Mesothelial cell of epicardium (in vitro differentiated cells): Measurements from ENCODE around the gene AFF3. TPM values are rescaled to one million over a fixed set of nuclear protein-coding genes. Genes with fewer than 3 reads are reported as not detected.

ENCODE experiments used
- DNase-seq, 2 experiments: peaks; one replicate each; pipeline ENCODE4 v3.0.0; 2021; ENCODE audit warnings: low spot score in 2 of 2; ENCODE audit not compliant: unreplicated experiment in 2 of 2
- H3K27ac Mint-ChIP-seq: 2 replicates; pipeline ENCODE4 v1.8.0; 2021; ENCODE audit warnings: mixed read lengths
- H3K27me3 Mint-ChIP-seq: 2 replicates; pipeline ENCODE4 v1.8.0; 2021; ENCODE audit warnings: low read depth, mixed read lengths
- H3K36me3 Mint-ChIP-seq: 2 replicates; pipeline ENCODE4 v1.8.0; 2021; ENCODE audit warnings: mixed read lengths
- H3K4me1 Mint-ChIP-seq: 2 replicates; pipeline ENCODE4 v1.8.0; 2021; ENCODE audit warnings: mixed read lengths
- H3K4me3 Mint-ChIP-seq: 2 replicates; pipeline ENCODE4 v1.8.0; 2021; ENCODE audit warnings: mild to moderate bottlenecking, moderate library complexity, mixed read lengths
- H3K9me3 Mint-ChIP-seq: 2 replicates; pipeline ENCODE4 v1.8.0; 2021; ENCODE audit warnings: mixed read lengths
- CTCF ChIP-seq: fragments of 200-600 bp; sonication (generic); IDR thresholded peaks from one replicate; pipeline ENCODE4 v1.5.0; 2021; ENCODE audit warnings: antibody characterized with exemption; ENCODE audit not compliant: unreplicated experiment
- total RNA-seq: library from RNA; stranded (reverse); gene quantifications from 3 replicates; pipeline ENCODE4 v1.2.1, GENCODE V29; 2021

Gene AFF3
- total RNA-seq, 1 donor from 2014 or later = 14.4 TPM

DNA sequence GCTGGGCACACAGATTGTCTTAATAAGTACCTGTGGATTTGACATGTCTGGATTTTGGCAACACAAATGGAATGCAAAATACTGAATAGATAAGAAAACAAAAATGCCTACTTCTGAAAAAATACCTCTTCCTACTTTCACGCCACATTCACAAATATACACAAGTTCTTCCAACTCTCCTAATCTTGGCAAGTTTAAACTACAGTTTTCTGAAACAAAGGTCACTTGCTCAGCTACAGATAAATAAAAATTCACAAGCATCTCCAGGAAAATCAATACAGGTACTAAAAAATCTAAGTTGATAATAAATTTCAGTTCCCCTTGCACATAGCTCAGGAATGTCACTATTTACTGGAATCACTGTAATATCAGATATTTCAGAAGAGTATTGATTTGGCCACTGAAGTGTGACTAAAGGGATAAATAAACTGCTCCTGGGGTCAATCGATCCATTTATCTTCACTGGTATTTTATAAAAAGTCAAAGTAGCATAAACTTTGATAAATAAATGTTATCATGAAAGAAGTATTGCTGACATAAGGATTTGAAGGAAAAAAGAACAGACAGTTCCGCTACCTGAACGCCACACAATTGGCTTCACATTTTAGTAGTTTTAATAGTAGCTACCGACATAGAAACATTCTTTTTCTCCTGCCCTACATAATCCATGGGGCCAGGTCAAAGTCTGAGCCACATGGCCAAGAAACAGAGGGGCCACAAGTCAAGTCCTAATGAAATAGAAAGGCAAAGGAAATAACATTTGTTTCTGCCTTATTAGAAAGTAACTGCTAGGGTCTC, 243.1 kb downstream of the AFF3 start:
- Mint-ChIP-seq H3K4me1 (peaks cover 11% of the 10 kb centered on the region), H3K27me3 (peaks cover 10% of the 10 kb centered on the region), H3K36me3 (no peaks in the 10 kb centered on the region), H3K9me3 (no peaks in the 10 kb centered on the region), H3K4me3 (no peak overlapping the region), H3K27ac (no peak overlapping the region)
- no peak for TF ChIP-seq CTCF
- no peak for DNase-seq

DNA sequence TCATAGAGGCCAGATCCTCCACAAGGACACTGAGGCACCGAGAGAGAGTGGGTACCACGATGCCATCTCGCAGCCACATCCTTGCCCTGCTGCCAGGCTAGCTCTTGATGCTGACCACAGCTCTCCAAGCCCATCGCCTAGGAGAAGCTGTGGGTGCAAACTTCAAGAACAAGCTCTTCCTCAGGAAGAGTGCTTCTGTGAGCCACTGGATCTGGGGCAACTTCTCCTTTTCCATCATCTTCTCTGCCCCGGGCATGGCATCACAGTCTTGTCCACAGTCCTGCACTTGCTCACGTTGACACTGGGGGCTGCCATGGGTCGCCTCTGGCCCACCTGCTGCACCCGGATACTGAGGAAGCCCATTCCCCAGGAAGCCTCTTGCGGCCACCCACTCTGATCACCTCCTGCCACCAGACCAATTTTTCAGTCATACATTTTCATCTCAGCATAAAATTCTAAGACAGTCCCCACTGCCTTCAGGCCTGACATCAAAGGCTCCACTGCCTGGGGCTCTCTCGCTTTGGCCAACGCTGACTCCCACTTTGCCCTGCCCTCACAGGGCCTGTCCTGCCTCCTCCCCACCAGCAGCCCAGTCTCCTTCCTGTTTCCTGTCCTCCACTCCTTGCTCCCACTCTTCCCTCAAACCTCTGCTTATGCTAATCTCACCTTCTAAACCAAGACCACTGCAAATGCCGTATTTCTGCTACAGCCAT, 243.9 kb downstream of the AFF3 start:
- Mint-ChIP-seq H3K36me3 (no peaks in the 10 kb centered on the region), H3K9me3 (no peaks in the 10 kb centered on the region), H3K4me3 (no peak overlapping the region), H3K27me3 (peaks cover 9% of the 10 kb centered on the region), H3K27ac (no peak overlapping the region), H3K4me1 (peaks cover 11% of the 10 kb centered on the region)
- no peak for TF ChIP-seq CTCF
- DNase-seq = no peak

DNA sequence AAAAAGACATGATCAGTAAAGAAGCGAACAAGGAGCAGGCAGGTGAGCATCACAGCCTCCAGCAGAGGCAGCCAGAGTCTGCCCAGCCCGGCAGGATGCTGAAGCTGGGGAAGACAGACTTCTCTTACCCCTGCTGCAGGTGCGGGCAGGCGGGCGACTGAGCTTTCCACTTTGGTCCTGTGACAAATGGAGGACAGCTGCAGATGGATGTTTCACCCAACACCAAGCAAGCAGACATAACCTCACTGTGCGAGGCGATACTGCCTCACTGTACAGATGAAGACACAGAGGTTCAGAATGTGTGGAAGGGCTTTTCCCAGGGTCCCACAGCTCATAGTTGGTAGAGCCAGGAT, 251.0 kb downstream of the AFF3 start:
- H3K4me3 Mint-ChIP-seq = no peak overlapping the region
- peak overlapping the region; percentile 79 for H3K27ac Mint-ChIP-seq
- no peak for DNase-seq
- no peak for TF ChIP-seq CTCF
- peaks cover 29% of the 10 kb centered on the region for H3K4me1 Mint-ChIP-seq
- no peaks in the 10 kb centered on the region for H3K27me3 Mint-ChIP-seq
- H3K9me3 Mint-ChIP-seq = no peaks in the 10 kb centered on the region
- H3K36me3 Mint-ChIP-seq = no peaks in the 10 kb centered on the region

DNA sequence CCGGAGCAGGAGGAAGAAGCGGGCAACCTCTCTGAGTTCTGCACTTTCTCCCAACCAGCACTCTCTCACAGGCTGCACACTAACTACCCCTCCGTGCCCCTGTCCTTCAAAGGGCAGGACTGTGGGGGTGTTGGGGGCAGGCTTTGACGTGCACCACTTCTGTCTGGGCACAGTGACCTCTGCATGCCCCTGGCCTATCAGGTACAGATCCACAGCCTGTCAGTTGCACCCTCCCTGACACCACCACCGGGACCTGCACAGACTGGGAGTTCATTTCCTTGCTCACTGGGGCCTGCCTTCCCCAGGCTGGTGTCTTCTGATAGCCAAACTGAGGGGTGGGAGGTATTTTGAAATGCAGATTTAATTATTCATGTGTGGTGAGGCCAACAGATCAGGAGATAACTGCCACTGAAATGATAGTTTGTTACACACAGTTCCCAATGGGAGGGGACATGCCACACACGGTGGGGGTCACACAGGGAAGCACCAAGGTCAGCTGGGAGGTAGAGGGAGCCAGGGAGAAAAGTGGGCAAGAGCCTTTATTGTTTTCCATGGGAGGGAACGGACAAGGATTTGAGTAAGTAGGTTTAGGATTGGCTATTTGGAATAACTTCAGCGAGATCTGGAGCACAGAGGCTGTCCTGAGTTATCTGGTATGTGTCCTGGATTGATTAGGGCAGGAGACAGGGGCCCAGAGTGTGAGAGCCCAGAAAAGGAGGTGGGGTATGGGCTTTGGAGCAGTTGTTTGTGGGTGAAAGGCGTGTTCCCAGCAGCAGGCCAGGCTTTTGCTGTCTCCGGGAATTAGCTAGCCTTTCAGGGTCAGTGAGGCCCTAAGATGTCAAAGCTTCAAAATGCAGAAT, 251.6 kb downstream of the AFF3 start:
- no peak for TF ChIP-seq CTCF
- H3K9me3 Mint-ChIP-seq = no peaks in the 10 kb centered on the region
- no peaks in the 10 kb centered on the region for H3K27me3 Mint-ChIP-seq
- H3K4me3 Mint-ChIP-seq = no peak overlapping the region
- peaks cover 29% of the 10 kb centered on the region for H3K4me1 Mint-ChIP-seq
- no peaks in the 10 kb centered on the region for H3K36me3 Mint-ChIP-seq
- H3K27ac Mint-ChIP-seq = peak overlapping the region; percentile 79
- DNase-seq = no peak

DNA sequence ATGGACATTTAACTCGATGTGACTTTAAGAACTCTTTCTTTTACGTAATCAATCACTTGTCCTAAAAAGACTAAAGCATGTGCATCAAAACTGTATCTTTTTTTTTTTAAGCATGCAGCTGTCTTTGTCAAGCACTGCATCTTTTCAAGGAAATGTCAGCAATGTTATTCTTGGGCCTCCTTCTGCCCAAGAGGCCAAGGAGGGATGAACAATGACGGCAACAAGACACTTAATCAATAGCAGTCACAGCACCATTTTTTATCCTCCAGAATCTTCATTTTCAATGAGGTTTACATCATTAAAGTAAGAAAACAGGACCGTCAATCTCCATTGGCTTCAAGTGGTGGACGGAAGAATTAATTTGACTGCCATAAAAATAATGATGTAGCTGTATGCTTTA, 253.8 kb downstream of the AFF3 start:
- H3K9me3 Mint-ChIP-seq = no peaks in the 10 kb centered on the region
- DNase-seq = no peak

More for the DNA sequence above, 253.8 kb downstream of the AFF3 start:
- H3K27me3 Mint-ChIP-seq = no peaks in the 10 kb centered on the region
- H3K36me3 Mint-ChIP-seq = no peaks in the 10 kb centered on the region
- H3K4me3 Mint-ChIP-seq = no peak overlapping the region
- no peak overlapping the region for H3K27ac Mint-ChIP-seq
- H3K4me1 Mint-ChIP-seq = peaks cover 39% of the 10 kb centered on the region
- no peak for TF ChIP-seq CTCF
